K562 (cell line): Measurements from ENCODE around the gene EBI3. TPM values are rescaled to one million over a fixed set of nuclear protein-coding genes. Genes with fewer than 3 reads are reported as not detected.

Experiments used
- CEBPZ ChIP-seq: fragments of 150-350 bp; IDR thresholded peaks from 2 replicates; pipeline ENCODE4 v1.6.1; 2014; ENCODE audit warnings: low read depth, mild to moderate bottlenecking, low read length, borderline replicate concordance
- FOXK1 ChIP-seq: sonication (generic); formaldehyde crosslinking; IDR thresholded peaks from 2 replicates; pipeline ENCODE4 v1.8.0; 2022; ENCODE audit warnings: missing genetic modification reagents, mild to moderate bottlenecking, borderline replicate concordance
- GATA2 ChIP-seq: sonication (generic); formaldehyde crosslinking; IDR thresholded peaks from 2 replicates; pipeline ENCODE4 v1.4.0; 2020; ENCODE audit warnings: mild to moderate bottlenecking, missing genetic modification reagents
- MCM2 ChIP-seq: fragments of 450-650 bp; IDR thresholded peaks from 2 replicates; pipeline ENCODE4 v1.6.1; 2017; ENCODE audit warnings: low read depth, mild to moderate bottlenecking
- NCOA1 ChIP-seq: fragments of 450-650 bp; IDR thresholded peaks from 2 replicates; pipeline ENCODE4 v1.6.1; 2016; ENCODE audit warnings: low read depth
- NR2C2 ChIP-seq, 2 experiments: fragments of 200-800 bp in 1 of 2; sonication (Bioruptor generic) in 1 of 2; sonication (generic) in 1 of 2; formaldehyde crosslinking in 1 of 2; IDR thresholded peaks; 2 replicates each; pipeline versions ENCODE4 v1.6.1 to v1.8.0; 2016 to 2022; ENCODE audit warnings: mild to moderate bottlenecking in 1 of 2, missing compliant biosample characterization in 1 of 2, missing genetic modification characterization in 1 of 2, missing genetic modification reagents in 1 of 2
- RBFOX2 ChIP-seq: fragments of 200-400 bp; formaldehyde crosslinking; IDR thresholded peaks from 2 replicates; pipeline ENCODE4 v1.6.1; 2017; ENCODE audit warnings: low read depth, mild to moderate bottlenecking, low read length, moderate library complexity
- RBM15 ChIP-seq: fragments of 200-400 bp; formaldehyde crosslinking; IDR thresholded peaks from 2 replicates; pipeline ENCODE4 v1.6.1; 2018; ENCODE audit warnings: mild to moderate bottlenecking, low read length, moderate library complexity; ENCODE audit not compliant: insufficient read depth
- SIRT6 ChIP-seq: IDR thresholded peaks from one replicate; pipeline ENCODE4 v1.6.1; 2012; ENCODE audit warnings: low read depth, mild to moderate bottlenecking, control low read depth, inconsistent platforms, low read length, moderate library complexity
- TRIM28 ChIP-seq: fragments of 450-650 bp; IDR thresholded peaks from 2 replicates; pipeline ENCODE4 v1.6.1; 2017
- USF2 ChIP-seq: sonication (generic); formaldehyde crosslinking; IDR thresholded peaks from 2 replicates; pipeline ENCODE4 v1.5.0; 2020; ENCODE audit warnings: missing genetic modification reagents
- ZNF354B ChIP-seq: fragments of 250-450 bp; sonication (Bioruptor Pico); IDR thresholded peaks from 2 replicates; pipeline ENCODE4 v1.4.0; 2020
- ZNF586 ChIP-seq: fragments of 450-650 bp; formaldehyde crosslinking; conservative IDR thresholded peaks from 2 replicates; pipeline ENCODE4 v1.4.0; 2020; ENCODE audit warnings: mild to moderate bottlenecking, moderate library complexity
- polyA plus RNA-seq, 8 experiments: library from polyadenylated mRNA; depleted of rRNA in 4 of 8; stranded (reverse) in 5 of 8; unstranded in 3 of 8; fragments of >200 nt; fragmentation: Nextera tagmentation in 2 of 8; fragmentation: Illumina TruSeq in 1 of 8; extraction: Ambion mirVana in 2 of 8; extraction: Trizol in 1 of 8; gene quantifications; 2 replicates each; pipeline versions ENCODE4 v1.2.1 to v1.2.3, GENCODE V29; 2011 to 2014; ENCODE audit warnings: inconsistent platforms in 1 of 8, missing spikeins in 1 of 8
- total RNA-seq, 7 experiments: library from RNA; depleted of rRNA in 6 of 7; stranded (reverse); fragments of >200 nt in 6 of 7; fragmentation: Illumina TruSeq in 2 of 7; extraction: Trizol in 2 of 7; gene quantifications; 2 replicates each; pipeline versions ENCODE4 v1.2.1 to v1.2.3, GENCODE V29; 2011 to 2021; ENCODE audit warnings: low replicate concordance in 1 of 7
- TF ChIP-seq, protein P1 (sequence below): sonication (generic); formaldehyde crosslinking; IDR thresholded peaks from 2 replicates; pipeline ENCODE4 v1.8.0; 2022; ENCODE audit warnings: missing genetic modification reagents, mild to moderate bottlenecking, borderline replicate concordance
- TF ChIP-seq, protein P2 (sequence below), 2 experiments: fragments of 450-650 bp in 1 of 2; IDR thresholded peaks; 2 replicates each; pipeline ENCODE4 v1.6.1; 2011 to 2017; ENCODE audit warnings: low read depth in 2 of 2, antibody characterized with exemption in 1 of 2, borderline replicate concordance in 1 of 2, low read length in 1 of 2, mild to moderate bottlenecking in 1 of 2, mixed read lengths in 1 of 2; ENCODE audit not compliant: control insufficient read depth in 1 of 2

The EBI3 gene
- total and polyA plus RNA-seq, 9 of the 15 experiments (the other 6 are each of a cell fraction or from before 2014, with no cell fraction given) = 0.08 to 0.35 (median 0.22) TPM; not detected in 6

GRCh38 chr19:4197625-4198466 lies 31.5 kb upstream of the EBI3 start (continued):
- no peak for TF ChIP-seq USF2 (CRISPR knock-in tag)
- TF ChIP-seq GATA2 (CRISPR knock-in tag) = no peak
- TF ChIP-seq, protein P1, sequence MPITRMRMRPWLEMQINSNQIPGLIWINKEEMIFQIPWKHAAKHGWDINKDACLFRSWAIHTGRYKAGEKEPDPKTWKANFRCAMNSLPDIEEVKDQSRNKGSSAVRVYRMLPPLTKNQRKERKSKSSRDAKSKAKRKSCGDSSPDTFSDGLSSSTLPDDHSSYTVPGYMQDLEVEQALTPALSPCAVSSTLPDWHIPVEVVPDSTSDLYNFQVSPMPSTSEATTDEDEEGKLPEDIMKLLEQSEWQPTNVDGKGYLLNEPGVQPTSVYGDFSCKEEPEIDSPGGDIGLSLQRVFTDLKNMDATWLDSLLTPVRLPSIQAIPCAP (CRISPR knock-in tag) = no peak
- TF ChIP-seq RBFOX2 = no peak
- TF ChIP-seq FOXK1 (CRISPR knock-in tag) = no peak
- TF ChIP-seq NCOA1 = no peak
- TF ChIP-seq CEBPZ = no peak
- TF ChIP-seq, protein P2, sequence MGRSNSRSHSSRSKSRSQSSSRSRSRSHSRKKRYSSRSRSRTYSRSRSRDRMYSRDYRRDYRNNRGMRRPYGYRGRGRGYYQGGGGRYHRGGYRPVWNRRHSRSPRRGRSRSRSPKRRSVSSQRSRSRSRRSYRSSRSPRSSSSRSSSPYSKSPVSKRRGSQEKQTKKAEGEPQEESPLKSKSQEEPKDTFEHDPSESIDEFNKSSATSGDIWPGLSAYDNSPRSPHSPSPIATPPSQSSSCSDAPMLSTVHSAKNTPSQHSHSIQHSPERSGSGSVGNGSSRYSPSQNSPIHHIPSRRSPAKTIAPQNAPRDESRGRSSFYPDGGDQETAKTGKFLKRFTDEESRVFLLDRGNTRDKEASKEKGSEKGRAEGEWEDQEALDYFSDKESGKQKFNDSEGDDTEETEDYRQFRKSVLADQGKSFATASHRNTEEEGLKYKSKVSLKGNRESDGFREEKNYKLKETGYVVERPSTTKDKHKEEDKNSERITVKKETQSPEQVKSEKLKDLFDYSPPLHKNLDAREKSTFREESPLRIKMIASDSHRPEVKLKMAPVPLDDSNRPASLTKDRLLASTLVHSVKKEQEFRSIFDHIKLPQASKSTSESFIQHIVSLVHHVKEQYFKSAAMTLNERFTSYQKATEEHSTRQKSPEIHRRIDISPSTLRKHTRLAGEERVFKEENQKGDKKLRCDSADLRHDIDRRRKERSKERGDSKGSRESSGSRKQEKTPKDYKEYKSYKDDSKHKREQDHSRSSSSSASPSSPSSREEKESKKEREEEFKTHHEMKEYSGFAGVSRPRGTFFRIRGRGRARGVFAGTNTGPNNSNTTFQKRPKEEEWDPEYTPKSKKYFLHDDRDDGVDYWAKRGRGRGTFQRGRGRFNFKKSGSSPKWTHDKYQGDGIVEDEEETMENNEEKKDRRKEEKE (IDR thresholded peaks at IDR 0.05; ENCODE audit: borderline replicate concordance in 1 of 2, control insufficient read depth in 1 of 2, low read depth in 2 of 2, low read length in 1 of 2) = no peak
- no peak for TF ChIP-seq ZNF354B (CRISPR knock-in tag)
- no peak for TF ChIP-seq TRIM28
- 0 out of 2 replicates have a peak, but pooled peaks have one; percentile 20 for TF ChIP-seq NR2C2 (CRISPR knock-in tag; IDR thresholded peaks at IDR 0.05)
- no peak for TF ChIP-seq NR2C2 (tag; IDR thresholded peaks at IDR 0.05)
- TF ChIP-seq ZNF586 (CRISPR knock-in tag) = no peak
- no peak for TF ChIP-seq RBM15
- no peak for TF ChIP-seq SIRT6
- TF ChIP-seq MCM2 = no peak
